ENCODE results near the gene PLIN1. TPM values are rescaled to one million over a fixed set of nuclear protein-coding genes. Genes with fewer than 3 reads are reported as not detected.

The PLIN1 gene
- total RNA-seq, 4 donors from 2014 or later = 144 to 392 (median 300) TPM

DNA sequence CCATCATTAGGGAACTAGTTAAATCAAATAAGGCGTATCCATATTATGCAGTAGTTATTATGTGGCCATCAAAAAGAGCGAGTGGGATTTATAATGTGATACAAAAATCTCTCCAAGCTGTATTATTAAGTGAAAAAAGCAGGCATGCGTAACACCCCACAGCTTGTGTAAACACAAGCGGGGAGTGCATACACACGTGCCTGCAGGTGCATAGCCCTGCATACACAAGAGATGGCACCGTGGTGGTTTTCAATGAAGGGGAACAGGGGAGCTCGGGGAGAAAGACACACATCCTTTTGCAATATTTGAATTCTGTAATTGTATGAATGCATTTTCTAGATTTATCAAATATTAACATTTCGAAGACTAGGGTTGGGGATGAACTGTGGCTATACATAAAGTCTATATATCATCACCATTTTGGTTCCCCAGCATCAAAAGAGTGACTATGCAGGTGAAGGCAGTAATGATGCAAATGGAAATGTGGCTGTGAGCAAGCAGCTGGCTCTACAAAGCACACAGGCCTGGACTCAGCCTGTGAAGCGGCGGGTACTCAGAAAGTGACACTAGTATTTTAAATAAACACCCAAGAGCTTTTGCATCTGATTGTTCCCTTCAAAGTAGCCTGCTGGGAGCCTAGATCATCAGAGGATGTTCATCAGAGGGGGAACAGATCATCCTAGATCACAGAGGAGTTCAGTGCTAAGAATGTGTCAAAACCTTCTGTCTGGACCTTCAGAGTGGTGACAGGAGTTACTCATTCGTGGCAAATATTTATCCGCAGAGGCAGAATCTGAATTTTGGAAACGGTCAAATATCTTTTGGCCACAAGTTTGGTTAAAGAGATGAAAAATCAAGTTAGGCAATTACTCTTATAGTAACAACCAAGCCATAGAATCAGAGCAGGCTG lies 14.5 kb downstream of the PLIN1 start:
- H3K27me3 ChIP-seq = no peaks in the 10 kb centered on the region

DNA sequence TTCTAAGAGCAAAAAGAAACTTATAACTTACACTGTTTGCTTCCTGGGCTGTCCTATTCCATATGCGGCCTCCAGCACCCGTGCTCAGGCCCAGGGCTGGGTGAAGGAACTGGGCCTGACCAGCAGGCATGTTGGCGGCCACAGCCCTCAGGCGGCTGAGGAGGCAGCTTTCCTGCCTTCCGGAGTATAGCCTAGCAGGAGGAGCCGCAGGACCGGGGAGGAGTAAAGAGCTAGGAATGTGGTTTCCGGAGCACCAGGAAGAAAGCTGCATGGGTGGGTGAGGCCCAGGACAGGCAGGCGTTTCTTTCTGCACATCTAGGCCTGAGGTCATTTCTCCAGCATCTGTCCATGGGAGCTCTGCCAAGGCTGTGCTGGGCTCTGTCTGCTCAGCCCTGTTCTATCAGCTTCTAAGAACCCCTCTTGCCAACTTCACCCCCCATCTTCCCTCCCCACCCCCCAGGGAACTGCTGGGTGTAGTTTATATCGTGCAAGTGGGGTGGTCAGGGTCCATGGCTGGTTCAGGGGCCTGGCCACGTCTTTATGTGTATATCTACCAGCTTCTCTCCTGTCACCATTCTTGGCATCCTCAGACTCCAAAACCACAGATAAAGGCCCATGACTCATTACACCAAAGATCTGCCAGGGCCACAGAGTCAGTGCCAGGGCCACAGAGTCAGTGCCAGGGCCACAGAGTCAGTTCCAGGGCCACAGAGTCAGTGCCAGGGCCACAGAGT lies 16.1 kb downstream of the PLIN1 start:
- H3K27ac ChIP-seq = peak overlapping the region; percentile 2 to 81 (median 68)
- H3K9me3 ChIP-seq = no peaks in the 10 kb centered on the region
- peak overlapping the region in 1 of 4 donors; percentile 22 for H3K4me3 ChIP-seq
- TF ChIP-seq POLR2A (IDR thresholded peaks at IDR 0.05) = peak in 1 of 2 donors; percentile 21
- peak in 1 of 5 experiments; percentile 24 for TF ChIP-seq CTCF (IDR thresholded peaks at IDR 0.05)
- TF ChIP-seq EP300 (IDR thresholded peaks at IDR 0.05) = no peak
- no peaks in the 10 kb centered on the region for H3K27me3 ChIP-seq
- H3K4me1 ChIP-seq = peaks cover 0 to 33% (median 16%) of the 10 kb centered on the region in 4 donors
- DNase-seq (ENCODE audit: low spot score in 2 of 2) = peak; percentile 60 to 71
- WGBS, 2 donors = 39 to 57% methylated on average over 11 of the region's 11 CpGs
- no peaks in the 10 kb centered on the region for H3K36me3 ChIP-seq

More for the DNA sequence above, 14.5 kb downstream of the PLIN1 start:
- TF ChIP-seq EP300 (IDR thresholded peaks at IDR 0.05) = no peak
- TF ChIP-seq POLR2A (IDR thresholded peaks at IDR 0.05) = no peak
- TF ChIP-seq CTCF (IDR thresholded peaks at IDR 0.05) = no peak
- peak overlapping the region; percentile 81 to 91 (median 86) for H3K27ac ChIP-seq
- no peak for DNase-seq (ENCODE audit: low spot score in 2 of 2)
- no peaks in the 10 kb centered on the region for H3K36me3 ChIP-seq
- 82 to 83% methylated on average over 13 of the region's 13 CpGs for WGBS, 2 donors
- peaks cover 0 to 33% (median 16%) of the 10 kb centered on the region in 4 donors for H3K4me1 ChIP-seq
- H3K4me3 ChIP-seq = peak overlapping the region in 3 of 4 donors; percentile 24 to 47 (median 45)
- H3K9me3 ChIP-seq = no peaks in the 10 kb centered on the region

DNA sequence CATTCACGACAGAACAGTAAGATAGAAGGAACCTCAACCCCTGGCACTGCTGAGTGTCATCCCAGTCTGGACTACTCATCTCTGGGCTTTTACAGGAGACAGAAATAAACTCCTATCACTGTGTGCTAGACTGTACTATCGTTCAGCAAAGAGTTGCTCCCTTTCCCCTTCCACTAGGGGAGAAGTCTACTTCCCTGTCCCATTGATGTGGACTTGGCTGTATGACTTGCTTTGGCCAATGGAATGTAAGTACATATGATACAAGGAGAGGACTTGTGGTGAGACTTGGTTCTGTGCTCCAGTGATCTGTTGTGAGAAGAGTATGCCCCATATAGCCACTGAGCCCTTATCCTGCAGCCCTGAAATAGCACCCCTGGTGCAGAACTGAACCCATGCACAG lies 18.6 kb downstream of the PLIN1 start:
- TF ChIP-seq EP300 (IDR thresholded peaks at IDR 0.05) (no peak), POLR2A (IDR thresholded peaks at IDR 0.05) (no peak), CTCF (IDR thresholded peaks at IDR 0.05) (no peak)
- H3K4me1 ChIP-seq = peaks cover 0 to 27% (median 11%) of the 10 kb centered on the region in 4 donors
- H3K27me3 ChIP-seq = no peaks in the 10 kb centered on the region
- no peaks in the 10 kb centered on the region for H3K36me3 ChIP-seq
- H3K9me3 ChIP-seq = no peaks in the 10 kb centered on the region
- no peak overlapping the region for H3K27ac ChIP-seq
- WGBS, 2 donors = 89 to 90% methylated on average over 2 of the region's 2 CpGs
- H3K4me3 ChIP-seq = no peak overlapping the region
- no peak for DNase-seq (ENCODE audit: low spot score in 2 of 2)

DNA sequence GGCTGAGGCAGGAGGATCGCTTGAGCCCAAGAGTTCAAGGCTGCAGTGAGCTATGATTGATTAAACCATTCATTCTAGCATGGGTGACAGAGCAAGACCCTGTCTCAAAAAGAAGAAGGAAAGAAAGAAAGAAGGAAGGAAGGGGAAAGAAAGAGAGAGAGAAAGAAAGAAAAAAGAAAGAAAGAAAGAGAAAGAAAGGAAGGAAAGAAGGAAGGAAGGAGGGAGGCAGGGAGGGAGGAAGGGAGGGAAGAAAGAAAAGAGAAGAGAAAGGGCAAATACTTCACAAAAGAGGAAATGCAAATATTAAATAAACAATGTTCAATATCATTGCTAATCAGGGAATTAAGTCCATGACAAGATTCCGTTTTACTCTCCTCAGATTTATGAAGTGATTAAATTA lies 19.9 kb downstream of the PLIN1 start:
- Histone ChIP-seq H3K4me1 (peaks cover 0 to 29% (median 9%) of the 10 kb centered on the region in 4 donors), H3K36me3 (no peaks in the 10 kb centered on the region), H3K4me3 (no peak overlapping the region), H3K9me3 (no peaks in the 10 kb centered on the region), H3K27ac (no peak overlapping the region), H3K27me3 (peaks cover 0 to 8% of the 10 kb centered on the region in 2 donors)
- no peak for DNase-seq (ENCODE audit: low spot score in 2 of 2)
- no peak for TF ChIP-seq CTCF (IDR thresholded peaks at IDR 0.05)
- TF ChIP-seq EP300 (IDR thresholded peaks at IDR 0.05) = no peak
- no peak for TF ChIP-seq POLR2A (IDR thresholded peaks at IDR 0.05)
- 90 to 95% methylated on average over 2 of the region's 2 CpGs for WGBS, 2 donors

All from tibial nerve (tissue), 4 donors.